ENCODE measurements around the gene BCAT1.
"Not testable (repeated sequence)": the region's sequence is repeated elsewhere in the genome, so short reads cannot be mapped to it uniquely, and the experiment has no call there.

The BCAT1 gene

DNA sequence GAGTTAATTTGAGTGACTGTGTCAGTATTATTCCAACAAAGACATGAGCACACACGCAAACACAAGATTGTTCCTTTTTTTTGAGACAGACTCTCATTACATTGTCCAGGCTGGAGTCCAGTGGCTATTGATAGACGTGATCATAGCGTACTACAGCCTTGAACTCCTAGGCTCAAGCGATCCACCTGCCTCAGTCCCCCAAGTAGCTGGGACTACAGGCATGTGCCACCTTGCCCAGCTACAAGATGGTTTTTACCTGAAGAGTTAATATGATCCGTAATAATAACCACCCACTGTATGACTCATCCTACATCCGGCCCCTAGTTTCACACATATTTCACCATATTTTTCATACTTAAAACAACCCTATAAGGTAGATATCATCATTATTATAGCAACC is 26.8 kb downstream of the BCAT1 start:
- no peak for DNase-seq

DNA sequence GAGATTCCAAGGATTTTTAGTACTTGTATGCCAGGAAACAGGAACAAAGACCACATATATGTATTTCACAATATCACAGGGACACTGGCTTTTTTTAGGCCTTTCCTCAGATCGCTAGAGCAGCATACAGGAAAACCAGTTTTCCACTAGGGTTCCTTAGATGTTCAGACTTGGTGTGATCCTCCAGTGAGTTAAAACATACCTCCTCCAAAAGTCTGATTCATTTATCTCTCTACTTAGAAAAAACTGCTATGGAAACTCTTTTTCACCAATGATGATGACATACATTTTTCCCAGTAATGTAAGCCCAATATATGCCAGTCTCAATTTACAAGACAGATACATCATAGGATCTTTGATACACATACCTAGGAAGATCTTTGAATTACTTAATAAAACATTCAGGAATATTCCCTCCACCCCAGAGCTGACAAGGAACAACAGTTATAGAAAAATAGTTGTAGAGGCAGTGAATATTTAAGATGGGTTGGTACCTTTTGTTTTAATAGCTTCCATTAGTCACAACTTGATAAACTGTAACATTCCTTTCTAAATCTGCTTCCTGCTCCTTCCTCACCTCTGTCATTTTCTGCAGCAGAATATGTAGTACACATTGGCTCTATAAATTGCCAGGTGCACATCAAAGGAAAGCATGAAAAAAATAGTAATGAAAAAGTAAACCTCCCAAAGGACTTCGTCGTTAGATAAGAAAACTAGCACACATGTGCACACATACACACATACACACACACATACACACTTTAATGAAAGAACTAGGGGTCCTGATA is 27.5 kb downstream of the BCAT1 start:
- DNase-seq = no peak

DNA sequence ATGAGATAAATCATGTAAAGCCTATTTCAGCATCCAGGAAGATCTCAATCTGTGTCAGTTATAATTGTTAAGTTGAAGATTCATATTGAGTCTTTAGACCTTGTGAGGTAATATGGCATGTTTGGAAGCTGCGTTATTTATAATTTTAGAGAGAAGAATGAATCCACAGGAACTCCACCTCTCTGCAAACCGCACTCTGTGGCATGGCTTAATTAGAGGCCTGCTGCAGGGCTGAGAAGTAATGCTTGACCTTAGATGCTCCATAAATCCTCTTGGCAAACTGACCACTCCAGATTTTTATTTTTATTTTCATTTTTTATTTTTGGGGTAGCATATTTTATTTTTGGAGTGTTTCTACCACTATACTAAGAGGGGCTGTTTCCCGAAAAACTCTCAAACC is 28.8 kb downstream of the BCAT1 start:
- DNase-seq = no peak

DNA sequence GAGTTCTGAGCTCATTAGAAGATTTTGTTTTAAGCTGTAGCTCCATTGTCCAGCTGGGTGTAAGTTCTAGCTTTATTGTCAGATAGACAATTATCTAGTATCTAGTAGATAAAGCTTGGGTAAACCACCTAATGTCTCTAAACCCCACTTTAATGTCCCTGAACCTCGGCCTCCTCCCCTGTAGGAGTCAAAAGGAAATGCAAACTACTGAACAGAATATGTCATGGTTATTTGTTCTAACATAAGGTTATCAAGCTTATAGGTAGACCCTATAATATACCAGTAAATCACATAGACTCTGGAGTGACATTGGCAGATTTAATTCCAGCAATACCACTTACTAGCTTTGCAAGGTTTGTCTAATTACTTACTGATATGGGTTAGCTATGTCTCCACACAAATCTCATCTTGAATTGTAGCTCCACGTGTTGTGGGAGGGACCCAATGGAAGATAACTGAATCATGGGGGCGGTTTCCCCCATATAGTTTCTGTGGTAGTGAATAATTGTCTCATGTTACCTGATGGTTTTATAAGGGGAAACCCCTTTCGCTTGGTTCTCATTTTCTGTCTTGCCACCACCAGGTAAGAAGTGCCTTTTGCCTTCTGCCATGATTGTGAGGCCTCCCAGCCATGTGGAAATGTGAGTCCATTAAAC is 29.4 kb downstream of the BCAT1 start:
- DNase-seq = peak; percentile 59

DNA sequence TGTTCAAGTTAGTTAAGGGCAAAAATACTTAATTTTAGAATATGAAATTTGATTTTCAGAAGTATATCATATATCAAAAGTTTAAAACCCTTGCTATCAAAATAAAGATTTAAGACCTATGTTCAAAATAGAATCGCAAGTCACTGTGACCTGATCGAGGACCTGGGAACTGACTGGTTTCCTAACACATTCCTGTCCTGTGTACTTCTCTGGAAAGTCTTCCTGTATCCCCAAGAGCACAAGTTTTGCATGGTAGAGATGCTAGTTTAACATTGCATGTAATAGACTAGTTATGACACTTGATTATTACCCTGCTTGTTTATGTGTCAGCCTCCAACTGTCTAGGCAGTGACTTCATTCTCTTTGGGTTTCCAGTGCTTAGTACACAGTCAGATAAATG is 30.3 kb downstream of the BCAT1 start:
- DNase-seq = no peak

DNA sequence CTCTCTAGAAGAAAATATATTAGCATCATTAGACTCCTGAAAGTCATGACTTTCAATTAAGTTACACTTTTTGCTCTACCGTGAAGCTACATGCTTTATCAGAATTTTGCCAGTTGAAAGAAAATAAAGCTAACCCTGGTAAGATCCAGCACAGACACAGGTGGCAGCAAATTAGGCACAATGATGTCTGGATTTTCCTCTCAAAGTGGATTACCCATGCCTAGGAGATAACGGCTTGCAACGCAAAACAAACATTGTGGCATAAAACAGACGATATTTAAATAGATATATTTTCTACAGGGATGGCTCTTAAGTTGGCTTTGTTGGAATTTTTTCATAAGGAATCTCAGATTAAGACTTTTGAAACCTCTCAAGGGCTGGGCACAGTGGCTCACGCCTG is 33.4 kb downstream of the BCAT1 start:
- no peak for DNase-seq

DNA sequence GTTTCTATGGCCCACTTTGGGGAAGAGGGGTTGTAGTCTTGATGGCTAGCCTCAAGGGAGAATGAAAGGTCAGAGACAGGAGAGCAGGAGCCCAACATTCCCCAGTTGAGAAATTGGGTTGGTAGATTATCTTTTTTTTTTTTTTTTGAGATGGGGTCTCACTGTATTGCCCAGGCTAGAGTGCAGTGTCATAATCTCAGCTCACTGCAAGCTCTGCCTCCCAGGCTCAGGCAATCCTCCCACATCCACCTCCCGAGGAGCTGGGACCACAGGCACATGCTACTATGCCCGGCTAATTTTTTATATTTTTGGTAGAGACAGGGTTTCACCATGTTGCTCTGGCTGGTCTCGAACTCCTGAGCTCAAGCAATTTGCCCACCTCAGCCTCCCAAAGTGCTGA is 34.9 kb downstream of the BCAT1 start:
- DNase-seq = no peak

DNA sequence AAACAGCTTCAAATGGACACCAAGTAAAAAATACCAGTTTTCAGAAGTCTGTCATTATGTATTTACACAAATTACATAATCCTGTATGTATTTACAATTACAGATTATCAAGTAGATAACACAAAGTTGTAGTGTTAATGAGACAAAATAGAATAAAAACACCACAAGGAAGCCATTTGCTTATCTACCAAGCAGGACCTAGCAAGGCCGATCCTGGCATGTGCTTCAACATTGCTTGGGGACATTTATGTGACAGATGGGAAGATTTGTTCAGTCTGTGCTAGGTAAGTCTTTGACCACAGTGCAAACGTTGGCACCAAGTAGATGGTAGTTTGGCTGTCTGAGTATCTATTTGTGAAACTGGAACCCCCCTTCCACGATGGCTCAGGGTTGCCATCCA is 35.8 kb downstream of the BCAT1 start:
- DNase-seq = no peak

DNA sequence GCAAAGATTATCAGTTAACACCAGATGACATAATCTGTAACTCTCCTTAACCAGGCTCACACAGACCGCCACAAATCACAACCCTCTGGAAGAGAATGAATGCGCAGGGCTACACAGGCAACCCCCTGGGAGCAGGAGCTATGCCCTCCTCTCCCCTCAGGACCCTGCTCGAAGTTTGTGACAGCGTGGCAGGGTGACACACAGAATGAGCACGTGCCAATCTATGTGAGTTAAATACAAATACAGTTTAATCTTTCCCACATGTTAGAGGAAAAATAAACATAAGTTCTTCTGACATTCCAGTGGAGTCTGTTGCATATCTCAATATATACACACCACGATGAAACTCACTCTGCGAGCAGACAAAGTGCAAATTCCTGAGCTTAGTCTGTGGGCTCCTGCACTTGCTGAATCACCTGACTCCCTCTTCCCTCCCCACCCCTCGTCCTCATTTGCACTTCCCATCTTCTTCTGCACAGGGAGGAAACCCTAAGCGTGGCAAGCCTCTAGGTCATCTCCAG is 37.6 kb downstream of the BCAT1 start:
- DNase-seq = no peak

DNA sequence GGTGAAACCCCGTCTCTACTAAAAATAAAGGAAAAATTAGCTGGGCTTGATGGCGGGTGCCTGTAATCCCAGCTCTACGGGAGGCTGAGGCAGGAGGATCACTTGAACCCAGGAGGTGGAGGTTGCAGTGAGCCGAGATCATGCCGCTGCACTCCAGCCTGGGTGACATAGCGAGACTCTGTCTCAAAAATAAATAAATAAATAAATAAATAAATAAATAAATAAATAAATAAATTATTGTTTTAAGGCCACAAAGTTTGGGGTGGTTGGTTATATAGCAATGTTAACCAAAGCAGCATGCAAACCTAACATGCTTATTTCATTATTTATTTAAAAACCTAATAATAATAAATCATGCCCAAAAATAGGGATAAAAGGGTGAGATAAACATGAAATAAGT is 38.7 kb downstream of the BCAT1 start:
- DNase-seq = not testable (repeated sequence)

DNA sequence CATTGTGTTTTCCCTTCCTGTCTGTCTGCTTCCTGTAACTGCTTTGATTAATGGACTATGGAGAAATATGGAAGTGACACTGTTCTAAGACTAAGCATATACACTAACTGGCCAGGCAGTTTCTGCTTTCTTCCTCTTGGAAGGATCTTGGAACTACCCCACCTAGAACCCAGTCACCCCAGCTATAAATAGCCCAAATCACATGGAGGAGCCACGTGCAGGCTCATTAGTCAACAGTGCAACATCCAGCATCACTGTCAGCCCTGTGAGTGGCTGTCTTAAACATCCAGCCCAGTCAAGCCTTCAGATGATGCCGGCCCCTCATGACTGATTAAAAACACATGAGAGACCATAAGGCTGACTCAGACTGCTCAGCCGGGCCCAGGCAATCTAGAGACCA is 39.2 kb downstream of the BCAT1 start:
- DNase-seq = no peak

DNA sequence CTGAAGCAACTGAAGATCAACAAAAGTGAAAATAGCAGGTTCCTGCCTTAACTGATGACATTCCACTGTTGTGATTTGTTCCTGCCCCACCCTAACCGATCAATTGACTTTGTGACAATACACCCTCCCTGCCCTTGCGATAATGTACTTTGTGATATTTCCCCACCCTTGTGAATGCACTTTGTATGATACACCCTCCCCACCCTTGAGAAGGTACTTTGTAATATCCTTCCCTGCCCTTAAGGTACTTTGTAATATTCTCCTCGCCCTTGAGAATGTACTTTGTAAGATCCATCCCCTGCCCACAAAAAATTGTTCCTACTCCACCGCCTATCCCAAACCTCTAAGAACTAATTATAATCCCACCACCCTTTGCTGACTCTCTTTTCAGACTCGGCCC is 41.4 kb downstream of the BCAT1 start:
- no peak for DNase-seq

DNA sequence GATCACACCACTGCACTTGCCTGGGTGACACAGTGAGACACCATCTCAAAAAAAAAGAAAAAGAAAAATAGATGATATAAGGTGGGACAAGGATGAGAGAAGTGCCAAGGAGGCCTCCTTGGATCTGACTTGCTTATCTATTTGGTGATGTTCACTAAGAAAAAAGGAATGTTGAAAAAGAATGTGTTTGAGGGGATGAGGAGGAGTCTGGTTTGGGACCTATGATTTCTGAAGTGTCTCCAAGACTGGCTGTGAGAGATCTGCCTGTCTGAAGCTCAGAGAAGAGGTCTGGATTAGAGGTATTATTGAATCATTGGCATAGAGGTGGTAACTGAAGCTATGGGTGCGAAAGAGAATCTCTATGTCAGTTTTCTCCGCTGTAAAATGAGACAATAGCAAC is 42.8 kb downstream of the BCAT1 start:
- DNase-seq = no peak

DNA sequence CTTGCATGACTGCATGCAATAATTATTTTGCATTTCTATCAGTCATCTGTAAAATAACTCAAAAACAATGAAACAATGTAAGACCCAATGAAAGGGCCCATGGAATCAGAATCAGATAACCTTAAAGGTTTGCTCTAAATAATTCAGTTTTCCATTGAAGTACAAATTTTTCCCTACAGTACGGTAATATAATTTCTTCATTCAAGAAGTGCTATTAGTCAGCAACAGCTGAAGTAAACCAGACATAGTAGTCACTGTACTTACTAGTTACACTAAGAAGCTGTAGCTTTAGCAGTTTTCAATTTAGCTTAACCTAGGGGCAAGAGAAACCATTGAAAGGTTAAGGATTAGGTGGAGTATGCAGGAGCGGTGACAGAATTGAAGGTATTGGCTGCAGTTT is 43.5 kb downstream of the BCAT1 start:
- DNase-seq = no peak

DNA sequence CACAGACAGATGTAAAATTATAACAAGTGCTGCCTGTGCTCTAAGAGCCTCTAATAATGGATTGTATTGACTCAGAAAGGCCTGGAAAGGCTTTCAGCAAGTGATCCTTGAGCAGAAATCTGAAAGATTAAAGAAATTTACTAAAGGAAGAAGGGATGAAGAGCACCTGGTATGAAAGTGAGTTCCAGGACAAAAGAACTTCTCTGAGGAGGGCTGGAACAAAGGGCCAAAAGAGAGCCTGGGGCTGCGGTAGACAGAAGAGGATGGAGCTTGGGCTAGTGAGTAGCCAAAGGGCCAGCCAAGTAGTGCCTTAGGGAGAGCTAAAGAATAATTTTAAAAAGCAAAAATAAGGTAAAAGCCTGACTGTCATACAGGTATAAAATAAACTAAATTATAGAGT is 44.0 kb downstream of the BCAT1 start:
- no peak for DNase-seq

DNA sequence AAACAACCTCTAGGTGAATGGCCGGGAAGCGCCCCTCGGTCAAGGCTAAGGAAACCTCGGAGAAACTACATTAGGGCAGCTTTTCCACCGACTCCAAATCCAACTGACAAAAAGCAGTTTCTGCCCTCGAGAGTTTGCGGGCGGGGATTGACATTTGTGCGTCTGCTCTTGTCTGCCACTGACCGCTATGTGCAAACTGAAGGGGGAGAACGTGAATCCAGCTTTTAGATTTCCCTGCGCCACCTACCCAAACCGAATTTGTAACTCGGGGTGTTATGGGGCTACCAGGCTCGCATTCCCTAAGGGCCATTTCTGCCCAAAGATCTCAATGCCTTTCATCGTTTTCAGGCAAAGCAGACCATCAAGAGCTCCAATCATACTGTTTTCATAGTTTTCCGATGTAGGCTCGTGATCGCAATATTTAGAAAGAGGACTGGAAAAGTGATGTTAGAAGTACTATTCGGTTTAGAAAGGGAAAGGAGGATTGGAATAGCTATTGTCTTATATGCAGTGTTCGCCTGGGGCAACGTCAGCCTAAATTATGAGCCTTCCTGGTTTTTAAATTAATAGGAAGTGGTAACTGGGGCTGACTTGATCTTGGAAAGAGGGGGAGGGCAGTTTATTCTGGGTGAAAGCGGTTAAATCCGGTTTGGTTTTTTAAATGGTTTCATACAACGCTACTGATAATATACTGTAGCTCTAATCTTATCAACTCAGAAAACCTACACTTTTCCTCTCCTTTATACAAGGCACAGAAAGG is 45.4 kb downstream of the BCAT1 start:
- DNase-seq = peak; percentile 17

DNA sequence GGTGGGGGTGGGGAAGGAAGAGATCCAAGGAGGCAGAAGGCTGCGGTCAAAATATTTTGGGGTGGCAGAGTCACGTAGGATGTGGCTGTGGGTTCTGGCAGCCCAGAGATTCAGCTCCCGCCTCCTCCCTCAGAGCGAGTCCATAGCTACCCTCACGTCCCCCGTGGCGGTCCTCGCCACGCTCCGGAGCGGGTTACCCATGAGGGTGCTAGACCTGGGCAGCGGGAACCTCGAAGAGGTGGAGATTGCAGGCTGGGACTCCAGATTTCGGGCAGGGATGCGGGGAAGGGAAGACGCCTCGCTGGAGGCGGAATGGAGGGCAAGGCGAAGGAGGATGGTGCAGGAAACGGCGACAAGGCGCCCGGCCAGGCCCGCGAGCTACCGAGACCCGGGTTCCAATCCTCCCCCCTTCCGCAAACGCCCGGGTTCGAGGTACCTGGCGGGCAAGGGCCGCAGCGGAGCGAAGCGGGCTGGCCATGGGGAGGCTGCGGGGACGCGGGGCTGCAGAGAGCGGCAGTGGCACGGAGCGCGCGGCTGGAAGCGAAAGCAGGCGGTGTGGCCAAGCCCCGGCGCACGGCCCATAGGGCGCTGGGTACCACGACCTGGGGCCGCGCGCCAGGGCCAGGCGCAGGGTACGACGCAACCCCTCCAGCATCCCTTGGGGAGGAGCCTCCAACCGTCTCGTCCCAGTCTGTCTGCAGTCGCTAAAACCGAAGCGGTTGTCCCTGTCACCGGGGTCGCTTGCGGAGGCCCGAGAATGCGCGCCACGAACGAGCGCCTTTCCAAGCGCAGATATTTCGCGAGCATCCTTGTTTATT is 46.2 kb downstream of the BCAT1 start:
- DNase-seq = peak; percentile 37

DNA sequence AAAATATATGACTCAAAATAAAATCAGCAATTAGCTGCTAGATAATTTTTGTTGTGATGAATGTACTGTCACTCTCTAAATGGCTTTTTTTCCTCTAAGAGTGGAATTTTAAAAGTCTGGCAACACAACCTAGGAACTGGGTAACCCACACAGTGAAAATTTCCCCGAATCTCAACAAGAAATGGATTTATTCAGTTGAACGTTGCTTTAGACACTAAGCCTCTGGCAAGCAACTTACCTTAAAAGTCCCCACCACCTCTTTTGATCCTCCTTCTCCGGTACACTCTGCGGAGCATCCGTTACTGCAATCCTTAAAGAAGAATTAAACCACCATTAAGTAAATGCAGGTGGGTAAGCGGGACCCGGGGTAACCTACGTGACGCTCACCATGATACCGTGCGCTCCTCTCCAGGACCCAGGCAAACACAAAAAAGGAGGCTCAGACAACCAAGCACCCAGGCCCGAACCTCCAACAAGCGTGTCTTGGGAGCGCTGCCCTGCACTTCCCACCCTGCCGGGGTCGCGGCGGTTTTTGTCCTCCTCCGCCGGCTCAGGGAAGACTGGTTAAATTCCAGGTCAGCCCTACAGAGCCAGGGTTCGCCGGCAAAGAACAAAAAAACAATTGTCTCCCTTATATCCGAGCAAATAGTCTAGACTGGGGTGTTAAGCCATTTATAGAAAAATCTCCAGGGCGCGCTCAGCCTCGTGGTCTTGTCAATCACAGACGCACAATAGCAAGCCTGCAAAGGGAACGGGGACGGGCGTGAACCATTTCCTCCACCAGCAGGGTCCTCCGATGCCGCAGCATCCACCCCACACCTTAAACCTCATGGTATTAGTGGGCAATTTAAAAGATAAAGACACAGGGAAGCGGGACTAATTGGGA is 47.1 kb downstream of the BCAT1 start:
- DNase-seq = peak; percentile 50

DNA sequence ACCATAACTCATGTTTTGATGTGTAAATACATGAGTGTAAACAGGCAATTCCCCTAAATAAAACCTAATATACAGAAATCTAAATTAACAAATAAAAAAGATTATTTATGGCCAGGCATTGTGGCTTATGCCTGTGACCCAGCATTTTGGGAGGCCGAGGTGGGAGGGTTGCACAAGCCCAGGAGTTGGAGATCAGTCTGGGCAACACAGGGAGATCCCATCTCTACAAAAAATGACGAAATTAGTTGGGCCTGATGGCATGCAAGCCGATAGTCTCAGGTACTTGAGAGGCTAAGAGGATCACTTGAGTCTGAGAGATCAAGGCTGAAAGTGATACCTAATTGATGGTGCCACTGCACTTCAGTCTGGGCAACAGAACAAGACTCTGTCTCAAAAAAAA is 48.7 kb downstream of the BCAT1 start:
- DNase-seq = no peak

DNA sequence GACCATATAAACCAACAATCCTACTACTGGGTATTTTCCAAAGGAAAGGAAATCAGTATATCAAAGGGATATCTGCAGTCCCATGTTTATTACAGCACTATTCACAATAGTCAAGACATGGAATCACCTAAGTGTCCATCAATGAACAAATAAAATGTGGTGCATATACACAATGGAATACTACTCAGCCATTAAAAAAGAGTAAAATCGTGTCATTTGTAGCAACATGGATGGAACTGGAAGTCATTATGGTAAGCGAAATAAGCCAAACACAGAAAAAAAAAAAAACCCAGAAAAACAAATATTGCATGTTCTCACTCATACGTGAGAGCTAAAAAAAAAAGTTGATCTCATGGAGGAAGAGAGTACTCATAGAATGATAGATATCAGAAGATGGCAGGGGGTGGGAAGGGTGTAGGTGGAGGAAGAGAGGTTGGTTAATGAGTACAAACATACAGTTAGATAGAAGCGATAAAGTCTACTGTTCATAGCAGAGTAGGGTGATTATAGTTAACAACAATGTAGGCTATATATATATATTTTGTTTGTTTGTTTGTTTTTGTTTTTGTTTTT is 49.3 kb downstream of the BCAT1 start:
- peak; percentile 21 for DNase-seq

DNA sequence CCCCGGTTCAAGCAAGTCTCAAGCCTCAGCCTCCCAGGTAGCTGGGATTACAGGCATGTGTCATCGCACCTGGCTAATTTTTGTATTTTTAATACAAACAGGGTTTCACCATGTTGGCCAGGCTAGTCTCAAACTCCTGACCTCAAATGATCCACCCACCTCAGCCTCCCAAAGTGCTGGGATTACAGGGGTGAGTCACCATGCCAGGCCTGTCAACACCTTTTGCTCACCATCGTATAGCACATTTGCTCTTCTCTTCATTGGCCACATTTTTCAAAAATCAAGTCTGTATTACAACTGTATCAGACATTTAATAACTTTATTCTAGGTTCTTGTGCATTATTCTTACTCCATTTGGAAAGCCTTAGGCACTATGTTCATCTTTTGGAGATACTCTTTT is 50.3 kb downstream of the BCAT1 start:
- DNase-seq = no peak

DNA sequence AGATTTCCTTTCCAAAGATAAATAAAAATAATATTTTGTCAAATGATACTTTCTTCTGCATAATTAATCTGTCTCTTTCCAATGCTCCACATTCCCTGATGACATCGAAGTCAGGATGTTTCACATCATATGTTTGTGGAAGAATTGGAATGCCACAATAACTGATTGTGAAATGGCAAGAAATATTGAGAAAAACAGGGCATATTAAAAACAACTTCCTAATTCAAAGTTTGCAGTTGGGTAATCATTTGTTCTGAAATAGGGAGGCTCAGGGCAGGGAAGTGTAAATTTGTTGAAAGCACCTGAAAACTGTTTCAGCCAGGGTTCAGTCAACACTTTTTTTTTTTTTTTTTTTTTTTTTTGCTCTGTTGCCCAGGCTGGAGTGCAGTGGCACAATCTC is 50.7 kb downstream of the BCAT1 start:
- DNase-seq = no peak
